NAMALWA (cell line): ENCODE measurements around the gene EIF2B4.
A peak's percentile ranks its signal among the peaks of the same experiment; 100 is the strongest.
"Not testable (repeated sequence)": the region's sequence is repeated elsewhere in the genome, so short reads cannot be mapped to it uniquely, and the experiment has no call there.

Experiments used
- DNase-seq: peaks from one replicate; pipeline ENCODE4 v3.0.0-alpha.2; 2015; ENCODE audit warnings: low spot score

The EIF2B4 gene

DNA sequence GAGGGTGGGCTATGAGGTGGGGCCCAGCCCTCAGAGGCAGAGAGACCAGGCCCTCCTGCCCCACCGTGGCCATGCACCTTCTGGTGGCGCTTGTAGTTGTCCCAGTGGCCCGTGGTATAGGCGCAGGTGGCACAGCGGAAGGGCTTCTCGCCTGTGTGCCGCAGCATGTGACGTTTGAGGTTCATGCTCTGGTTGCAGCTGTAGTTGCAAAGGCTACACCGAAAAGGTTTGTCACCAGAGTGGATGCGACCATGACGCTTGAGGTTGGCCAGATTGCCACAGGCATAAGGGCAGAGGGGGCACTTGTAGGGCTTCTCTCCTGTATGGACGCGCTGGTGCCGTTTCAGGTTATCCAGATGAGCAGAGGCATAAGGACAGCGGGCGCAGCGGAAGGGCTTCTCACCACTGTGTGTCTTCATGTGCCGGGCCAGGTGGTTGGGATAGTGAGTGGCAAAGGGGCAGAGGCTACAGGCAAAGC is 7.5 kb upstream of the EIF2B4 start:
- DNase-seq, result no peak

DNA sequence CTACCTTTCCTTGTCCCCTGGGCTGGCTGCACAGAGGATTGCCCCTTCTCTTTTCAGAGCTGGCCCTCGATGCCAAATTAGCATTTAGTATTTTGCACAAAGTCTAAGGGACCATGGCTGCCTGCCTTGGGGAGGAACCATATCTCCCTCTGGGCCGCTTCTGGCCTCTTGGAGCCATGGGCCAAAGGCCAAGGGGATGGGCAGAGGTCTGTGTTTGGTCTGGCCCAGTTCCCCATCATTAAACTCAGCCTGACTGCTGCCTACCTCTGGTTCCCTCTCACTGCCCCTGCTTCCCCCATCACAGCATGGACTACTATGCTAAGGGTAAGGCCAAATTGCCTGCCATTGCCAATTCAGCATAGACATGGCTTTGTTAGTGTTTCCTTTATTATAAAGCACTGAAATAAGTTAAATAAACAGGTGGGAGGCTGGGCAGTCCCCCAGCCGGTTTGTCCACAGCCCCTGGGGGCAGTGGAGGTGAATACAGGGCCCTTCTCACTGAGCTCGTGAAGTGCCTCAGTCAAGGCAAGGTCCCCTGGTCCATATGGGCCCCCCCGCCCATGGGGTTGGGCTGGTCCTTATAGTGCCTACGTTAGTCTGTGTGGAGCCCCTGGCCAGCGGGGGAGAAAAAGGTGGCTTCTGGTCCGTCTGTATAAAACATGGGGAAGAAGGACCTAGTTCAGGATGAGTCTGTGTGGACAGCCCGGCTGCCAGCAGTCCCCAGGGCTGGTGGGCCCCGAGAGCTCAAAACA is 6.9 kb upstream of the EIF2B4 start:
- no peak for DNase-seq

DNA sequence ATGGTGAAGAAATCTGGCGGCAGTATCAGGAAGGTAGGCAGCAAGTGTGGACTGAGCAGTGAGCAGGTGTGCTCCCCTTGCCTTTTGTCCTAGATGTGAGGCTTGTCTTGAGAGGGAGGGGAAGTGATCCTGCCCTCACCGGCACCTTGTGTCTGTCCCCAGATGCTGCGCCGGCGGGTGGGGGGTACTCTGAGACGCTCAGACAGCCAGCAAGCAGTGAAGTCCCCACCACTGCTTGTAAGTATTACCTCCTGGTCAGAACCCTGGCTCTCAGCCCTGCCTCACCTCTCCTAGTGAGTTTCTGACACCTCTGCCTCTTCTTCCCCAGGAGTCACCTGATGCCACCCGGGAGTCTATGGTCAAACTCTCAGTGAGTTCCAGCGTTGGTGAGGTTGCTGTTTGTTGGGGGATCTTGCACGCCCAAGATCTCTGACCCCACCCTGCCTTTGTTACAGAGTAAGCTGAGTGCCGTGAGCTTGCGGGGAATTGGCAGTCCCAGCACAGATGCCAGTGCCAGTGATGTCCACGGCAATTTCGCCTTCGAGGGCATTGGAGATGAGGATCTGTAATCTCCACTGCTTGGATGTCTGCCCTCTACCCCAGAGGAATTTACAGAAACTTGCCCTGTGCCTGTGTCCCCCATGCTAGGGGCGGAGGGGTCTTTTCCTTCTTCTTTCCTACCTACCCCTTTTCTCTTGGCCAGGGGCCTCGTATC is 6.2 kb upstream of the EIF2B4 start:
- no peak for DNase-seq

GRCh38 chr2:27375513-27376099 is 5.5 kb upstream of the EIF2B4 start:
- no peak for DNase-seq

- DNase-seq, result no peak
Measured at GRCh38 chr2:27373567-27373966, 3.4 kb upstream of the EIF2B4 start.

DNA sequence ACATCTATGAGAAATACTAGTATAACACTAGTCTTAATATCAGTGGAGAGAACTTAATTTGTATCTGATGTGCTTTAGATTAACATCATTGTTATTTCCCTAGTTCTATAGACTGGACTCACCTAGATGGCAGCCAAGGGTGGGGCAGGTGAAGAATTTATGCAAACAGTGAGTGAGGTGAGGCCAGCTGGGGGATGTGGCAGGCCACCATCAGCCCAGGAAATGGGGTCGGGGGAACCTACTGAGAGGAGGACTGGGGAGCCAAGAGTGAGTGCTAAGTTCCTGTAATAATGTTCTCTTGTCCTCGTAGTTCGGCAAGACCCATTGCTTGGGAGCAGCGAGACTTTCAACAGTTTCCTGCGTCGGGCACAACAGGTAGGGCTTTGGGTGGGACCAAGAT is 2.8 kb upstream of the EIF2B4 start:
- no peak for DNase-seq

DNA sequence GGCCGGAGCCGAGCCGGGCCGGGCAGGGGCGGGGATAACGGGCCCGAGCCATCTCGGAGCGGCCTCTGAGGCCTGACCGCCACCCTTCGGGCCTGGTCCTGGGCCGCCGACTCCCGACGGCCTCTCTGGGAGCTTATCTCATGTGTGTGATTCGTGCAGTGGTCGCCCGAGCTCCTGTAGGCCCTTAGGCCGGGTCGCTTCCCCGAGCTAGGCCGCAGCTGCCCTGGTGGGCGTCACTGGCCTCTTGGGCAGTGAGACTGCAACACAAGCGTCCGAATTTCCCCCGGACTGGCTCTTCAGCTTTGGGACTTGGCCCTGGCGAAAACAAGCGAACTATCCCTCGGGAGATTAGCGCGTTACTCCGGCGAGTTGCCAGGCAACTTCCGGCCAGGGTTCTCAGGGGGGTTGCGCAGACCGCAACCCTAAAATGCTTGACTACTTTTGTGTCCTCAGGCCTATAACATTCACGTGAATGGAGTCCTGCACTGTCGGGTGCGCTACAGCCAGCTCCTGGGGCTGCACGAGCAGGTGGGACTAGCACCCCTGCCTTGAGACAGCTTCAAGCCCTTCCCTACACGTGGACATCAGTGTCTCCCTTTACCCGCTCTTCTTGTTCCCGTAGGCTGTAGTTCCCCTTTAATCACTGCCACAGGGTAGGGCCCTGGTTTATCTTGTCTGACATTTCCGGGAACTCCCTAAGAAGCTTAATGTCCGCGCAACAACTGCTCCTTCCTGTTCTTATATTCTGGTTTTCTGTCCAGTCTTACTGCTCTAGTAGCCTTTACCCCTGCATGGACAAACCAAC is 880 bp upstream of the EIF2B4 start:
- peak; percentile 90 for DNase-seq

DNA sequence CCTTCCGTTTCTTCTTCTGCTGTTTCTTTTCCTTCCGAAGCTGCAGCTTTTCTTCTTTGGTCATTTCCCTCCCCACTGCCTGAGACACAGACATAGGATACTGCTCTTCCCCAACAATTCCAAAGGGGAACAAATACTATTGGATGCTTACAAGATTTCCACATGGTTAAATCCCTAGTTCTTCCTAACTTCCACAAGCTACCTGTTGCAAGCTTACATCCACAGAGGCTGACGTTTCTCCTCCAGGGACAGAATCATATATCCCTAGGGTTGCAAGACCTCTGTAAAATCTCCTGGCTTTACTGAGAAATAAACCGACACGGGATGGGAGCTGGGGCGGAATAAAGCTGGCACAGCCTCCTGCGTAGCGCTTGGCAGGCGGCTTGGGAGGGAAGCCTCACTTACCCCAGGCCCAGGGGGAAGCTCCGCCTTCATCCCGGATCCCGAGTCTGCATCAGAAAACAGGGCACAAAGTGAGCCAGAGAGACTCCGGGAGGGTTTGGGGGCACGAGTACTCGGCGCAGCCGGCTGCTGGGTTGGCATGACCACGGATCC is 590 bp downstream of the EIF2B4 start:
- peak; percentile 40 for DNase-seq

DNA sequence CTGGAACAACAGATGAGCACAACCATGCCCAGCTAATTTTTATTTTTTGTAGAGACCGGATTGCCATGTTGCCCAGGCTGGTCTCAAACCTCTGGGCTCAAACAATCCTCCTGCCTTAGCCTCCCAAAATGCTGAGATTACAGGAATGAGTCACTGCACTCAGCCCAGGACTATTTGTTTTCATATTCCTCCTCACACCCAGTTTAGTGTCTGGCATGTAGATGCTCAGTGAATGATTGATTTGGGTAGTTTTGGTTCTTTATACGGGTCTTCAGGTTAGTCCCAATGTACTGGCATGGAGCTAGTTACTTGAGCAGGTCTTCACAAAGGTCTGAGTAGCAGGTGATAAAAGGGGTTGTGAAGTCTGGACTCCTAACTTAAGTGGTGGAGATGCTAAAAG is 6.2 kb downstream of the EIF2B4 start:
- DNase-seq, result no peak

- DNase-seq, result no peak
Measured at GRCh38 chr2:27362678-27363420, 7.3 kb downstream of the EIF2B4 start.

GRCh38 chr2:27356382-27357181 is 13.6 kb downstream of the EIF2B4 start, which contains the start of gene GTF3C2:
GTF3C2 (minus strand) TSS chr2:27356764; CDS start chr2:27343554, 13,210 bp downstream.
- peak; percentile 98 for DNase-seq

DNA sequence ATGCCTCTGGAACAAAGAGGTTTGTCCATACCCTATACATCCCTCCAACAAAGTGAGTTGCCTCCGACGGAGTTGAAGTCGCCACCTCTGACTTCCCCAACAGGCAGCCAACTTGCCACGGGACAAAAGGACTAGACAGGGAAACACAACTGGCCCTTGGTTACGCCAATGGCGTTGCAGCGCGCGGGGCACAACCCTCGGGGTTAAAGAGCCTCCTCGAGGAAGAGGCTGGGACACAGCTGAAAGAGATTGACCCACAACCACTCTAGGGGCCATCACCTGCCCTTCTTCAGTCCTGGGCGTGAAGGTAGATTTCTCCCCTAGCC is 14.1 kb downstream of the EIF2B4 start:
- DNase-seq, result peak; percentile 83

- DNase-seq, result no peak
Measured at GRCh38 chr2:27354597-27354927, 15.6 kb downstream of the EIF2B4 start.

DNA sequence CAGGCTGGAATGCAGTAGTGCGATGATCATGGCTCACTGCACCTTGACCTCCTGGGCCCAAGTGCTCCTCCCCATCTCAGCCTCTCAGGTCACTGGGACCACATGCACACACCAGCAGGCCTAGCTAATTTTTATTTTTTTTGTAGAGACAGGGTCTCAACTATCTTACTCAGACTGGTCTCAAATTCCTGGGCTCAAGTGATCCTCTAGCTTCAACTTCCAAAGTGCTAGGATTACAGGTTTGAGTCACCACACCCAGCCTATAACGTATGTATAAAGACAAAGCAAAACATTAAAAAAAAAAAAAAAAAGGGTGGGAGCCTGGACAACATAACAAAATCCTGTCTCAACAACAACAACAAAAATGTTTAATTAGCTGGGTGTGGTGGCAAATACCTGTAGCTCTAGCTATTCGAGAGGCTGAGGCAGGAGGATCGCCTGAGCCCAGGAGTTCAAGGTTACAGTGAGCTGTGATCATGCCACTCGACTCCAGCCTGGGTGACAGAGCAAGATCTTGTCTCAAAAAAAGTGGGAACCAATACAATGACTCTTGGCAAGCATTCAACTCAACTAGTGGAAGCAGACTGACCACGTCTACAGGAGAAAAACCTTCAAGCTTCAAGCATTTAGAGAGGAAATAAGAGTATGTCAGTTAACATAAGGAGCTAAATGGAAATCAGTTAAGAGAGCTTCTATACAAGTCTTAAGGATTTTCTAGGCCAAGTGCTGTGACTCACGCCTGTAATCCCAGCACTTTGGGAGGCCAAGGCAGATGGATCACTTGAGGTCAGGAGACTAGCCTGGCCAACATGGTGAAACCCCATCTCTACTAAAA is 16.2 kb downstream of the EIF2B4 start:
- DNase-seq, result no peak

GRCh38 chr2:27353386-27353761 is 16.8 kb downstream of the EIF2B4 start:
- not testable (repeated sequence) for DNase-seq

- no peak for DNase-seq
Measured at GRCh38 chr2:27351802-27352598, 18.1 kb downstream of the EIF2B4 start.

DNA sequence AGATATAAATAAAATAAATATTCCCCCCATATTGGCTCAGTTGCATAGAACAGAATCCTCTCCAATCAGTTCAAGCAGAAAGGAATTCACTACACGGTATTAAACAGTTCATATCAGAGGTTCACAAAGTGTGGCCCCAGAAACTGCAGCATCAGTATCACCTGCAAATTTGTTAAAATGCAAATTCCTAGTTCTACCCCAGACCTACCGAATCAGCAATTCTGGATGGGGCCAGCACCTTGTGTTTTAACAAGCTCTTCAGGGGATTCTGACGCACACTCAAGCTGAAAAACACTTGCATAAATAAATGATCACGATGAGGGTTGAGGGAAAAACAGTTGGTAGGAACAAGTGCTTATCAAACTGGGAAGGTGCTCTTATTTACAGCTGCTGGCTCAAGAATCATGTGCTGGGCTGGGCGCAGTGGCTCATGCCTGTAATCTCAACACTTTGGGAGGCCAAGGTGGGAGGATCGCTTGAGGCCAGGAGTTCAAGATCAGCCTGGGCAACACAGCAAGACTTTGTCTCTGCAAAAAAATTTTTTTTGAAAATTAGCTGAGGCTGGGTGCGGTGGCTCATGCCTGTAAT is 19.9 kb downstream of the EIF2B4 start:
- no peak for DNase-seq

GRCh38 chr2:27347641-27348040 is 22.5 kb downstream of the EIF2B4 start:
- no peak for DNase-seq
